ENCODE measurements around the gene FYN.

DNA sequence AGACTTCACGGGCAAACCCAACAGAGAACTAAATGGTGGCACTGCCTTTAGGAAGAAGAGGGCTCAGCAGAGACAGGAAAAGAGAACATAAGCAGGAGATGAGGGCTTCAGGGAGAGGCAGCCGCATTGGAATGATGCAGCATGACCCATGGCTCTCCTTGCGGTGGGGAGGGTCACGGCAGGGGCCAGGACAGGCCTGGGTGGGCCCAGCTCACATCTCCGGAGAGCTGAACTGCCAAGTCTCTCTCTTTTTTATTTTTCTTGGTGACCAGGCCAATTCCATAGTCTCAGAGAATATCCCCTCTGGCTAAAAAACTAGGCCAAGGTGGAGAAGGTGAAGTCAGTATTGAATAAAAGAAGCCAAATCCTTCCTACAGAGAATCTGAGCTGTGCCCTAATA, 190.1 kb downstream of the FYN start:
- TF ChIP-seq, protein P1, sequence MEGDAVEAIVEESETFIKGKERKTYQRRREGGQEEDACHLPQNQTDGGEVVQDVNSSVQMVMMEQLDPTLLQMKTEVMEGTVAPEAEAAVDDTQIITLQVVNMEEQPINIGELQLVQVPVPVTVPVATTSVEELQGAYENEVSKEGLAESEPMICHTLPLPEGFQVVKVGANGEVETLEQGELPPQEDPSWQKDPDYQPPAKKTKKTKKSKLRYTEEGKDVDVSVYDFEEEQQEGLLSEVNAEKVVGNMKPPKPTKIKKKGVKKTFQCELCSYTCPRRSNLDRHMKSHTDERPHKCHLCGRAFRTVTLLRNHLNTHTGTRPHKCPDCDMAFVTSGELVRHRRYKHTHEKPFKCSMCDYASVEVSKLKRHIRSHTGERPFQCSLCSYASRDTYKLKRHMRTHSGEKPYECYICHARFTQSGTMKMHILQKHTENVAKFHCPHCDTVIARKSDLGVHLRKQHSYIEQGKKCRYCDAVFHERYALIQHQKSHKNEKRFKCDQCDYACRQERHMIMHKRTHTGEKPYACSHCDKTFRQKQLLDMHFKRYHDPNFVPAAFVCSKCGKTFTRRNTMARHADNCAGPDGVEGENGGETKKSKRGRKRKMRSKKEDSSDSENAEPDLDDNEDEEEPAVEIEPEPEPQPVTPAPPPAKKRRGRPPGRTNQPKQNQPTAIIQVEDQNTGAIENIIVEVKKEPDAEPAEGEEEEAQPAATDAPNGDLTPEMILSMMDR (tag by site-specific recombination; IDR thresholded peaks at IDR 0.05): no peak
- no peak for TF ChIP-seq PRDM1 (tag by site-specific recombination; IDR thresholded peaks at IDR 0.05)

Measured in HEK293 (cell line).